ENCODE measurements around the gene CALB2. TPM values are rescaled to one million over a fixed set of nuclear protein-coding genes. Genes with fewer than 3 reads are reported as not detected.
A peak's percentile ranks its signal among the peaks of the same experiment; 100 is the strongest.

The CALB2 gene
- total RNA-seq, 1 donor from 2014 or later, result 0.12 TPM

DNA sequence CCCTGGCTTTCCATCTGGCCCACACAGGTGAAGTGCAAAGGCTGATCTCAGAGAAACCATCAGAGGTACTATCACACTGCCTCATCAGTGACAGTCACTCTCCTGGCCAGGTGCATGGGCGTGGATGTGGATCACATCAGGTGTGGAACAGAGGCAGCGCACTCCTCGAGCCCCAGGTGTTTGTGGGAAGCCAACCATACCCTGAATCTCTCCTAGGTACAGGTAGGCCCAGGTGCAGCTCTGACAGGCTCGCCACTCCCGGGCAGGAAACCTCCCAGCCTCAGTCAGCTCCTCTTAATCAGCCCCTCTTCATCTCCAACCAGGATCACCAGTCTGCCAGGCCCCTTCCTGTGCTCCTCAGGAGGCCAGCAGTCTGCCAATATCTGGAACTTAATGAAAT is 51.6 kb downstream of the CALB2 start:
- H3K4me3 ChIP-seq (ENCODE audit: low read depth, low read length), result no peak overlapping the region
- no peak for TF ChIP-seq CTCF (conservative IDR thresholded peaks at IDR 0.05; ENCODE audit: low read depth, low read length)
- DNase-seq (ENCODE audit: low read depth), result no peak

GRCh38 chr16:71412270-71413160 is 54.0 kb downstream of the CALB2 start:
- no peak overlapping the region for H3K4me3 ChIP-seq (ENCODE audit: low read depth, low read length)
- TF ChIP-seq CTCF (conservative IDR thresholded peaks at IDR 0.05; ENCODE audit: low read depth, low read length), result peak; percentile 81
- DNase-seq (ENCODE audit: low read depth), result peak; percentile 29

- no peak overlapping the region for H3K4me3 ChIP-seq (ENCODE audit: low read depth, low read length)
- DNase-seq (ENCODE audit: low read depth), result no peak
- TF ChIP-seq CTCF (conservative IDR thresholded peaks at IDR 0.05; ENCODE audit: low read depth, low read length), result no peak
Measured at GRCh38 chr16:71413341-71413740, 54.8 kb downstream of the CALB2 start.

- DNase-seq (ENCODE audit: low read depth), result no peak
- H3K4me3 ChIP-seq (ENCODE audit: low read depth, low read length), result no peak overlapping the region
- no peak for TF ChIP-seq CTCF (conservative IDR thresholded peaks at IDR 0.05; ENCODE audit: low read depth, low read length)
Measured at GRCh38 chr16:71414038-71414437, 55.5 kb downstream of the CALB2 start.

DNA sequence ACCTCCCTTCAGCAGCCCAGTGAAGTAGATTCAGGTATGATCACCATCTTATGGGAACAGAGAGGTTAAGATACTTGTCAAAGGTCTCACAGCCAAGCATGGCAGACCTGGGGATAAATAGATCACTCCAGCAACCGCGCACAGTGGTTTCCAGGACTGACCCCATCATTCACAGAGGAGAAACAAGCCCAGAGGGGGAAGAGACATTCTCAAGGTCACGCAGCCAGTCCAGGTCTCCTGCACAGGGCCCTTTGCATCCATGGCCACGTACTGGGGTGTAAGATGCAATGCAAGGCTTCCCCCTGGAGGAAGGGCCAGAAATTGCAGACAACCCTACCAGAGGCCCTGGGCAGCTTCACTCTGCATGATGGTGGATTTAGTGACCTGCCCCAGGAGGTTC is 63.4 kb downstream of the CALB2 start:
- no peak overlapping the region for H3K4me3 ChIP-seq (ENCODE audit: low read depth, low read length)
- DNase-seq (ENCODE audit: low read depth), result no peak
- peak; percentile 42 for TF ChIP-seq CTCF (conservative IDR thresholded peaks at IDR 0.05; ENCODE audit: low read depth, low read length)

DNA sequence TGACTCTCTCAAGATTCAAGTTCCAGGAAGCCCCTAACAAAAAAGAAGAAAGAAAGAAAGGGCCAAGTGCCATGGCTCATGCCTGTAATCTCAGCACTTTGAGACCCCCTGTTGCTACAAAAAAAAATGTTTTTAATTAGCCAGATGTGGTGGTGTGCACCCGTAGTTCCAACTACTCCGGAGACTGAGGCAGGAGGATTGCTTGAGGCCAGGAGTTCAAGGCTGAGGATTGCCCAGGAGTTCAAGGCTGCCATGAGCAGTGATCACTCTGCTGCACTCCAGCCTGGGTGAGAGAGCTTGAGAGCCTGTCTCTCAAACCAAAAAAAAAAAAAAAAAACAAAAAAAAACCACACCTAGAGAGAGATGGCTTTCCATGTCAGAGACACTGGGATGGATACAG is 64.5 kb downstream of the CALB2 start:
- no peak for TF ChIP-seq CTCF (conservative IDR thresholded peaks at IDR 0.05; ENCODE audit: low read depth, low read length)
- H3K4me3 ChIP-seq (ENCODE audit: low read depth, low read length), result no peak overlapping the region
- no peak for DNase-seq (ENCODE audit: low read depth)

DNA sequence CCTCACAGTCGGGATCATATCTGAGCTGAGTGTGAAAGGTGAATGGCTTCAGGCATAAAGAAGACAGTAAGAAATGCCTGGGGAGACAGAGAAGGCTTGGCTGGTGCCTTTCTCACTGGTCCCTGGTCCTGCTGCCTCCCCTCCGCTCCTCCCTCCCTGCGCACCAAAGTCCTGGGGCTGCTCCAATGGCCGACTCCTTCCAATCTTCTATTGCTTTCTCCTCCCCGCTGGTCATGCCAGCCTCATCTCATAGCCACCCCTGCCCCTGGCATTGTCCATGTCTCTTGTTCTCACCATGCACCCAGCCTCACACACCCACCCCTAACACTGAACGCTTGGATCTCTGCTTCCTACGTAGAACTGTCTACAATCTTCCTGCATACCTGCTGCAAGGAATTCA is 65.3 kb downstream of the CALB2 start:
- TF ChIP-seq CTCF (conservative IDR thresholded peaks at IDR 0.05; ENCODE audit: low read depth, low read length), result no peak
- no peak overlapping the region for H3K4me3 ChIP-seq (ENCODE audit: low read depth, low read length)
- DNase-seq (ENCODE audit: low read depth), result no peak
